ENCODE measurements around the gene VPS16.

The VPS16 gene

DNA sequence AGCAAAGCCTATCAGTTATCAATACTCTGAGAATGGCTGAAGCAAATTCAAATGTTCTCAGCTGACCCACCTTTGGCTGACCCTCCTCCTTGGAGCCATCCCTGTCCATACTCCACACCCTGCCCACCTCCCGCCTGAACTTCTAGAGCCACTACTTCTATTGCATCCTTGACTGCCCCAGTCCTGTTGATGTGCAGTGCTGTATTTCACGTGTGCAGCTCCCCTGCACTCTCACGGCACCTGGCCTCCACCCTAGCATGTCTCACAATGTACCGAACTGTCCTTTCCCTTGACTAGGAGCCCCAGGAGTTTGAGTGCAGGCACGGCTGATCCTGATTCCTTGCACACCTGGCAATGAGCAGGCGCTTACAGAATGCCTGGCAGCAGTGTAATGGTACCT lies 47.1 kb upstream of the VPS16 start (continued):
- TF ChIP-seq, protein P1, sequence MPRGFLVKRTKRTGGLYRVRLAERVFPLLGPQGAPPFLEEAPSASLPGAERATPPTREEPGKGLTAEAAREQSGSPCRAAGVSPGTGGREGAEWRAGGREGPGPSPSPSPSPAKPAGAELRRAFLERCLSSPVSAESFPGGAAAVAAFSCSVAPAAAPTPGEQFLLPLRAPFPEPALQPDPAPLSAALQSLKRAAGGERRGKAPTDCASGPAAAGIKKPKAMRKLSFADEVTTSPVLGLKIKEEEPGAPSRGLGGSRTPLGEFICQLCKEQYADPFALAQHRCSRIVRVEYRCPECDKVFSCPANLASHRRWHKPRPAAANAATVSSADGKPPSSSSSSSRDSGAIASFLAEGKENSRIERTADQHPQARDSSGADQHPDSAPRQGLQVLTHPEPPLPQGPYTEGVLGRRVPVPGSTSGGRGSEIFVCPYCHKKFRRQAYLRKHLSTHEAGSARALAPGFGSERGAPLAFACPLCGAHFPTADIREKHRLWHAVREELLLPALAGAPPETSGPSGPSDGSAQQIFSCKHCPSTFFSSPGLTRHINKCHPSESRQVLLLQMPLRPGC (tag by site-specific recombination; IDR thresholded peaks at IDR 0.05) = no peak
- TF ChIP-seq ZBTB7A (tag by site-specific recombination; IDR thresholded peaks at IDR 0.05; ENCODE audit: low read depth) (no peak), ZNF792 (tag by site-specific recombination; IDR thresholded peaks at IDR 0.05) (no peak), ZNF416 (tag by site-specific recombination; IDR thresholded peaks at IDR 0.05) (no peak), YY1 (tag by site-specific recombination; IDR thresholded peaks at IDR 0.05) (no peak), ZNF10 (tag by site-specific recombination; IDR thresholded peaks at IDR 0.05) (no peak)

DNA sequence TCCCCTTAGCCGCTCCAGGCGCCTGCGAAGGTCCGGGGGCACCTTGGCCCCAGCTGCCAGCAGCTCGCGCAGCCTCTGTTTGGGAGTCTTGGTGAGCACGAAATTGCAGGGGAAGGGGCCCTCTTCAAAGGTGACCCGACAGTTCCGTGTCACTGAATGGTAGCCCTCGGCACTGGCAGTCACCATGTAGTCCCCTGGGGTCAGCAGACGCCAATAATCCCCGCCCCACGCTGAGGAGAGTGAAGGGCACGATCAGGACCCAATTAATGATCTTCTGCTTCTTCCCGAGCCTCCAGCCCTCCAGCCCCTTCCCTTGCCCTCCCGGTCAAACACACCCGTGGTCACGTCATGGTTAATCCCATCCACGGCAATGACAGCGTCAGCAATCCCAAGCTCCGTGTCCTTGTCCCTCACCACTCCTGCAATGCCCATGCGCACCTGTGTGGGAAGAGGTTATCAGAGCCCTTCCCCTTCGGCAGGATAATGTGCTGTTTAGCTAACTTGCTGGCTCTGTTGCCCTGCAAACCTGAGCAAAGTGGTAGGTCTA lies 46.3 kb upstream of the VPS16 start:
- Histone ChIP-seq H3K27ac (ENCODE audit: extremely low read depth, low read depth, low read length) (no peak overlapping the region), H3K9me3 (ENCODE audit: control insufficient read depth, insufficient read depth, low read depth, low read length) (no peaks in the 10 kb centered on the region), H3K4me3 (ENCODE audit: low read depth, low read length) (no peak overlapping the region), H3K4me1 (ENCODE audit: control insufficient read depth, insufficient read depth, low read length) (0 out of 2 replicates have a peak, but pooled peaks cover 3% of the 10 kb centered on the region), H3K36me3 (ENCODE audit: control insufficient read depth in 2 of 2, insufficient read depth in 1 of 2, low read length in 2 of 2) (peaks cover 0 to 17% of the 10 kb centered on the region in 2 experiments; a peak in 1 of 3 replicates)
- CTCF ChIA-PET = interaction anchor here (0.6 to 0.8 kb wide), 2 partner anchors 19 to 60 kb away, joined by 3 read pairs; no protein-coding TSS in a partner anchor
- POLR2A ChIA-PET = interaction anchor here (0.5 to 1.0 kb wide), 2 partner anchors 8 to 15 kb away, joined by 3 to 4 read pairs; no protein-coding TSS in a partner anchor
- TF ChIP-seq, protein P2, sequence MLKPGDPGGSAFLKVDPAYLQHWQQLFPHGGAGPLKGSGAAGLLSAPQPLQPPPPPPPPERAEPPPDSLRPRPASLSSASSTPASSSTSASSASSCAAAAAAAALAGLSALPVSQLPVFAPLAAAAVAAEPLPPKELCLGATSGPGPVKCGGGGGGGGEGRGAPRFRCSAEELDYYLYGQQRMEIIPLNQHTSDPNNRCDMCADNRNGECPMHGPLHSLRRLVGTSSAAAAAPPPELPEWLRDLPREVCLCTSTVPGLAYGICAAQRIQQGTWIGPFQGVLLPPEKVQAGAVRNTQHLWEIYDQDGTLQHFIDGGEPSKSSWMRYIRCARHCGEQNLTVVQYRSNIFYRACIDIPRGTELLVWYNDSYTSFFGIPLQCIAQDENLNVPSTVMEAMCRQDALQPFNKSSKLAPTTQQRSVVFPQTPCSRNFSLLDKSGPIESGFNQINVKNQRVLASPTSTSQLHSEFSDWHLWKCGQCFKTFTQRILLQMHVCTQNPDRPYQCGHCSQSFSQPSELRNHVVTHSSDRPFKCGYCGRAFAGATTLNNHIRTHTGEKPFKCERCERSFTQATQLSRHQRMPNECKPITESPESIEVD (tag by site-specific recombination; IDR thresholded peaks at IDR 0.05) = no peak

DNA sequence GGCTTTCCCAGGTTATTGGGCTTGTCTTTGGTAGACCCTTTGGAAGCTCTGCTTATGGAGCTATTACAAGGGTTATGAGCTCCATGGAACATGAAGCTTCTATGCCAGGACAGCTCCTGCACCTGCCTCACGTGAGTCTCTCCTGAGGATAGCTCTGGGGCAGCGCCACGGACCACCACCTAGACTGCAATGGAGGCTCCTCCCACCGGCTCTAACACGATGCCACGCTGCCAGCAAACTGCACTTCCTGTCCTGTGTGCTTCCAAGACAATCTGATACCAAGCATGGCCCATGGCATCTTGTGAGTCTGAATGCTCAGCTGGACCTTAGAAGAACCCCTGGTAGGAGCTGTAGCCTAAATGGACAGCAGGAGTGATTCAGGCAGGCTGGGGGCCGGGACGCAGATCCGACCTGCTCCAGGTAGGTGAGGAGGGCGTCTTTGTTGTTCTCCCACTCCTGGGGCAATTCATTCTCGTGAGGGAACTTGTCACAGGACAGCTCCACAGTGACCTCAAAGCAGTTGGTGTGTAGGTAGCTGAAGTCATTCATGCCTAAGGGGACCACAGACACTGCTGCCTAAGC lies 45.6 kb upstream of the VPS16 start:
- no peak for TF ChIP-seq ZNF549 (tag by site-specific recombination; IDR thresholded peaks at IDR 0.05)
- 0 out of 2 replicates have a peak, but pooled peaks have one; percentile 28 for TF ChIP-seq WT1 (tag by site-specific recombination; IDR thresholded peaks at IDR 0.05)
- TF ChIP-seq YY2 (tag by site-specific recombination; IDR thresholded peaks at IDR 0.05) = no peak
- ChIA-PET CTCF (interaction anchor here (0.6 kb wide), 1 partner anchor 20 kb away, joined by 3 read pairs; no protein-coding TSS in a partner anchor), POLR2A (interaction anchor here (1.0 kb wide), 1 partner anchor 9 kb away, joined by 4 read pairs; no protein-coding TSS in a partner anchor)
- 0 out of 2 replicates have a peak, but pooled peaks cover 3% of the 10 kb centered on the region for H3K4me1 ChIP-seq (ENCODE audit: control insufficient read depth, insufficient read depth, low read length)
- no peak overlapping the region for H3K27ac ChIP-seq (ENCODE audit: extremely low read depth, low read depth, low read length)
- peaks cover 0 to 17% of the 10 kb centered on the region in 2 experiments; a peak in 1 of 3 replicates for H3K36me3 ChIP-seq (ENCODE audit: control insufficient read depth in 2 of 2, insufficient read depth in 1 of 2, low read length in 2 of 2)
- H3K4me3 ChIP-seq (ENCODE audit: low read depth, low read length) = no peak overlapping the region
- H3K9me3 ChIP-seq (ENCODE audit: control insufficient read depth, insufficient read depth, low read depth, low read length) = no peaks in the 10 kb centered on the region

DNA sequence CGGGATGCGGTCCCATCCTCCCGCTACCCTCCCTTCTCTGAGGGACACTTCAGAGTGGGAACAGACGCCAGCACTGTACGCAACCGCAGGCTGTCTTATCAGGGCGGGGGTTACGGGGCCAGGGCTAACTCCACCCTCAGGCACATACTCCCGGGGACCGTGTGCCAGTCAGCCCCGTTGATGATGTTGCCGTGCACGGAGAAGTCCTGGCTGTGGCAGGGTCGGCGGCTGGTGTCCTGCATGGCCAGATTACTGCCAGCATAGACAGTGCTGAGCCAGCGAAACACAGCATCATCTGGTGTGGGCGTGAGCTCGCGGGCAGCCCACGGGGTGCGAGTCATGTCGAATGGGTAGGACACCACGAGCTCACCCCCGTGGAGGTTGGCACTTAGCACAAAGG lies 45.1 kb upstream of the VPS16 start:
- Histone ChIP-seq H3K4me3 (ENCODE audit: low read depth, low read length) (no peak overlapping the region), H3K36me3 (ENCODE audit: control insufficient read depth in 2 of 2, insufficient read depth in 1 of 2, low read length in 2 of 2) (peaks cover 0 to 17% of the 10 kb centered on the region in 2 experiments; a peak in 1 of 3 replicates), H3K9me3 (ENCODE audit: control insufficient read depth, insufficient read depth, low read depth, low read length) (no peaks in the 10 kb centered on the region), H3K4me1 (ENCODE audit: control insufficient read depth, insufficient read depth, low read length) (0 out of 2 replicates have a peak, but pooled peaks cover 3% of the 10 kb centered on the region), H3K27ac (ENCODE audit: extremely low read depth, low read depth, low read length) (no peak overlapping the region)
- CTCF ChIA-PET = no interaction called here
- TF ChIP-seq ZNF37A (tag by site-specific recombination; IDR thresholded peaks at IDR 0.05) (no peak), ZNF514 (tag by site-specific recombination; IDR thresholded peaks at IDR 0.05) (no peak), KLF1 (tag by site-specific recombination; IDR thresholded peaks at IDR 0.05) (peak; percentile 30; the same call in 1 of the 2 replicates), ZSCAN23 (tag by site-specific recombination; IDR thresholded peaks at IDR 0.05) (no peak), ZNF433 (tag by site-specific recombination; IDR thresholded peaks at IDR 0.05; ENCODE audit: low read depth) (no peak), ZNF843 (tag by site-specific recombination; IDR thresholded peaks at IDR 0.05) (no peak), EGR2 (tag by site-specific recombination; IDR thresholded peaks at IDR 0.05; ENCODE audit: low read depth) (peak; percentile 84), ZFHX2 (tag by site-specific recombination; conservative IDR thresholded peaks at IDR 0.05) (peak; percentile 86)
- TF ChIP-seq, protein P3, sequence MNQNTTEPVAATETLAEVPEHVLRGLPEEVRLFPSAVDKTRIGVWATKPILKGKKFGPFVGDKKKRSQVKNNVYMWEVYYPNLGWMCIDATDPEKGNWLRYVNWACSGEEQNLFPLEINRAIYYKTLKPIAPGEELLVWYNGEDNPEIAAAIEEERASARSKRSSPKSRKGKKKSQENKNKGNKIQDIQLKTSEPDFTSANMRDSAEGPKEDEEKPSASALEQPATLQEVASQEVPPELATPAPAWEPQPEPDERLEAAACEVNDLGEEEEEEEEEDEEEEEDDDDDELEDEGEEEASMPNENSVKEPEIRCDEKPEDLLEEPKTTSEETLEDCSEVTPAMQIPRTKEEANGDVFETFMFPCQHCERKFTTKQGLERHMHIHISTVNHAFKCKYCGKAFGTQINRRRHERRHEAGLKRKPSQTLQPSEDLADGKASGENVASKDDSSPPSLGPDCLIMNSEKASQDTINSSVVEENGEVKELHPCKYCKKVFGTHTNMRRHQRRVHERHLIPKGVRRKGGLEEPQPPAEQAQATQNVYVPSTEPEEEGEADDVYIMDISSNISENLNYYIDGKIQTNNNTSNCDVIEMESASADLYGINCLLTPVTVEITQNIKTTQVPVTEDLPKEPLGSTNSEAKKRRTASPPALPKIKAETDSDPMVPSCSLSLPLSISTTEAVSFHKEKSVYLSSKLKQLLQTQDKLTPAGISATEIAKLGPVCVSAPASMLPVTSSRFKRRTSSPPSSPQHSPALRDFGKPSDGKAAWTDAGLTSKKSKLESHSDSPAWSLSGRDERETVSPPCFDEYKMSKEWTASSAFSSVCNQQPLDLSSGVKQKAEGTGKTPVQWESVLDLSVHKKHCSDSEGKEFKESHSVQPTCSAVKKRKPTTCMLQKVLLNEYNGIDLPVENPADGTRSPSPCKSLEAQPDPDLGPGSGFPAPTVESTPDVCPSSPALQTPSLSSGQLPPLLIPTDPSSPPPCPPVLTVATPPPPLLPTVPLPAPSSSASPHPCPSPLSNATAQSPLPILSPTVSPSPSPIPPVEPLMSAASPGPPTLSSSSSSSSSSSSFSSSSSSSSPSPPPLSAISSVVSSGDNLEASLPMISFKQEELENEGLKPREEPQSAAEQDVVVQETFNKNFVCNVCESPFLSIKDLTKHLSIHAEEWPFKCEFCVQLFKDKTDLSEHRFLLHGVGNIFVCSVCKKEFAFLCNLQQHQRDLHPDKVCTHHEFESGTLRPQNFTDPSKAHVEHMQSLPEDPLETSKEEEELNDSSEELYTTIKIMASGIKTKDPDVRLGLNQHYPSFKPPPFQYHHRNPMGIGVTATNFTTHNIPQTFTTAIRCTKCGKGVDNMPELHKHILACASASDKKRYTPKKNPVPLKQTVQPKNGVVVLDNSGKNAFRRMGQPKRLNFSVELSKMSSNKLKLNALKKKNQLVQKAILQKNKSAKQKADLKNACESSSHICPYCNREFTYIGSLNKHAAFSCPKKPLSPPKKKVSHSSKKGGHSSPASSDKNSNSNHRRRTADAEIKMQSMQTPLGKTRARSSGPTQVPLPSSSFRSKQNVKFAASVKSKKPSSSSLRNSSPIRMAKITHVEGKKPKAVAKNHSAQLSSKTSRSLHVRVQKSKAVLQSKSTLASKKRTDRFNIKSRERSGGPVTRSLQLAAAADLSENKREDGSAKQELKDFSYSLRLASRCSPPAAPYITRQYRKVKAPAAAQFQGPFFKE (tag by site-specific recombination; IDR thresholded peaks at IDR 0.05; ENCODE audit: borderline replicate concordance) = no peak
- POLR2A ChIA-PET = no interaction called here
